HL-60 (cell line): ENCODE measurements around the gene FOXA3.

Source experiments
- CTCF ChIP-seq: IDR thresholded peaks from one replicate; pipeline ENCODE4 v1.5.1; 2011; ENCODE audit warnings: low read length, control low read depth, inconsistent platforms; ENCODE audit not compliant: insufficient read depth
- POLR2AphosphoS5 ChIP-seq: IDR thresholded peaks from 2 replicates; pipeline ENCODE4 v1.6.1; 2012; ENCODE audit warnings: low read depth
- REST ChIP-seq: IDR thresholded peaks from 2 replicates; pipeline ENCODE4 v1.6.1; 2012; ENCODE audit warnings: low read depth; ENCODE audit not compliant: insufficient replicate concordance
- SPI1 ChIP-seq: IDR thresholded peaks from 2 replicates; pipeline ENCODE4 v1.6.1; 2012; ENCODE audit warnings: low read depth, mild to moderate bottlenecking, borderline replicate concordance

DNA sequence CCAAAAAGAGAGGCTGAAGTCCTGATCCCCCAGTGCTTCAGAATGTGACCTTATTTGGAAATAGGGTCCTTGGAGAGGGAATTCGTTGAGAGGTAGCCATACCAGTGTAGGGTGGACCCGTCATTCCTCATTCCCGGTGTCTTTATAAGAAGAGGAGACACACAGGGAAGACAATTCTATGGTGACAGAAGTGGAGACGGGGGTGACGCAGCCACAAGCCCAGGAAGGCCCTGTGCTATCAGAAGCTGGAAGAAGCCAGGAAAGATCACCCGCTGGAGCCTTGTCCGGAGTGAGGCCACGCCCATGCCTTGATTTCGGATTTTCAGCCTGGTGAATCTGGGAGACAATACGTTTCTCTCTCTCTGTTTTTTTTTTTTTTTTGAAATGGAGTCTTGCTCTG is 40.9 kb downstream of the FOXA3 start:
- TF ChIP-seq CTCF (no peak), SPI1 (no peak), POLR2AphosphoS5 (no peak), REST (no peak)
